ENCODE data around the gene FAM83G.

The FAM83G gene

GRCh38 chr17:18920911-18921441 lies 83.6 kb downstream of the FAM83G start:
- DNase-seq (ENCODE audit: low spot score): no peak

- no peak for DNase-seq (ENCODE audit: low spot score)
Measured at GRCh38 chr17:18919963-18920362, 84.6 kb downstream of the FAM83G start.

Small RNAs within 50 kb of the gene (small RNA-seq; reads per million reads assigned to genes)
- 0 reads per million in 2 experiments for gene AC090286.3
- 0 reads per million in 2 experiments for gene RF00324

Measured in SK-N-DZ (cell line).